WTC11 (cell line): ENCODE data around the gene NOTCH2.

Experiments
- ATF1 ChIP-seq: sonication (generic); formaldehyde crosslinking; IDR thresholded peaks from 2 replicates; pipeline ENCODE4 v1.8.1; 2023; ENCODE audit warnings: mild to moderate bottlenecking, moderate library complexity, missing genetic modification reagents
- ELF4 ChIP-seq: sonication (generic); formaldehyde crosslinking; IDR thresholded peaks from 2 replicates; pipeline ENCODE4 v1.8.1; 2022; ENCODE audit warnings: low read depth, mild to moderate bottlenecking, moderate library complexity, missing genetic modification reagents
- JUN ChIP-seq: sonication (generic); formaldehyde crosslinking; IDR thresholded peaks from 2 replicates; pipeline ENCODE4 v1.8.0; 2023; ENCODE audit warnings: mild to moderate bottlenecking, missing genetic modification reagents
- TF ChIP-seq, protein P1 (sequence below): fragments of 200-600 bp; IDR thresholded peaks from 2 replicates; pipeline ENCODE4 v1.8.0; 2022; ENCODE audit warnings: antibody characterized with exemption
- TF ChIP-seq, protein P2 (sequence below): sonication (generic); formaldehyde crosslinking; IDR thresholded peaks from 2 replicates; pipeline ENCODE4 v1.8.0; 2022; ENCODE audit warnings: mild to moderate bottlenecking, missing genetic modification reagents
- TF ChIP-seq, protein P3 (sequence below): sonication (generic); formaldehyde crosslinking; IDR thresholded peaks from 2 replicates; pipeline ENCODE4 v1.8.1; 2023; ENCODE audit warnings: mild to moderate bottlenecking, missing genetic modification reagents
- TF ChIP-seq, protein P4 (sequence below): sonication (generic); formaldehyde crosslinking; IDR thresholded peaks from 2 replicates; pipeline ENCODE4 v1.8.1; 2023; ENCODE audit warnings: mild to moderate bottlenecking, missing genetic modification reagents
- TF ChIP-seq, protein P5 (sequence below): sonication (generic); formaldehyde crosslinking; IDR thresholded peaks from 2 replicates; pipeline ENCODE4 v1.8.1; 2023; ENCODE audit warnings: mild to moderate bottlenecking, missing genetic modification reagents, borderline replicate concordance
- TF ChIP-seq, protein P6 (sequence below): sonication (generic); formaldehyde crosslinking; IDR thresholded peaks from 2 replicates; pipeline ENCODE4 v1.8.1; 2022; ENCODE audit warnings: mild to moderate bottlenecking, missing genetic modification reagents, moderate library complexity, borderline replicate concordance
- TF ChIP-seq, protein P7 (sequence below): fragments of 250-450 bp; sonication (Bioruptor Pico); IDR thresholded peaks from 2 replicates; pipeline ENCODE4 v1.9.0; 2021; ENCODE audit warnings: mild to moderate bottlenecking, borderline replicate concordance

DNA sequence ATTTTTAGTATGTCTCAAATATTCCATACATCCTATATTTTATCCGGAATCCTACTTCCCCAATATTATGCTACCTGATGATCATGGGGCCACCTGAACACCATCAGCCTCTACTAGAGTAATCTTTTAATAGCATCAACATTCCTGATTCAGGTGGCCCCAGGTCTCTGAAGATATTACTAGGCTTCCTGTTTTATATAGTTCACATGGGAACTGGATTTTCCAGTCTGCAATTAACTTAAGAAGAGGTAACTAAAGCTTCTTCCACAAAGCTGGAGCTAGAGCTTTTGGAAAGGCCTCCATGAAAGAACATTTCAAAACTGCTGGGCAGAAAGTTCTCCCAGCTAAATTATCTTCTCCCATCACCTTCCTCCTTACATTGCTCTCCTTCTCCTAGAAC is 100.9 kb downstream of the NOTCH2 start:
- TF ChIP-seq, protein P1, sequence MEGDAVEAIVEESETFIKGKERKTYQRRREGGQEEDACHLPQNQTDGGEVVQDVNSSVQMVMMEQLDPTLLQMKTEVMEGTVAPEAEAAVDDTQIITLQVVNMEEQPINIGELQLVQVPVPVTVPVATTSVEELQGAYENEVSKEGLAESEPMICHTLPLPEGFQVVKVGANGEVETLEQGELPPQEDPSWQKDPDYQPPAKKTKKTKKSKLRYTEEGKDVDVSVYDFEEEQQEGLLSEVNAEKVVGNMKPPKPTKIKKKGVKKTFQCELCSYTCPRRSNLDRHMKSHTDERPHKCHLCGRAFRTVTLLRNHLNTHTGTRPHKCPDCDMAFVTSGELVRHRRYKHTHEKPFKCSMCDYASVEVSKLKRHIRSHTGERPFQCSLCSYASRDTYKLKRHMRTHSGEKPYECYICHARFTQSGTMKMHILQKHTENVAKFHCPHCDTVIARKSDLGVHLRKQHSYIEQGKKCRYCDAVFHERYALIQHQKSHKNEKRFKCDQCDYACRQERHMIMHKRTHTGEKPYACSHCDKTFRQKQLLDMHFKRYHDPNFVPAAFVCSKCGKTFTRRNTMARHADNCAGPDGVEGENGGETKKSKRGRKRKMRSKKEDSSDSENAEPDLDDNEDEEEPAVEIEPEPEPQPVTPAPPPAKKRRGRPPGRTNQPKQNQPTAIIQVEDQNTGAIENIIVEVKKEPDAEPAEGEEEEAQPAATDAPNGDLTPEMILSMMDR: no peak
- TF ChIP-seq JUN (CRISPR knock-in tag): no peak
- TF ChIP-seq, protein P2, sequence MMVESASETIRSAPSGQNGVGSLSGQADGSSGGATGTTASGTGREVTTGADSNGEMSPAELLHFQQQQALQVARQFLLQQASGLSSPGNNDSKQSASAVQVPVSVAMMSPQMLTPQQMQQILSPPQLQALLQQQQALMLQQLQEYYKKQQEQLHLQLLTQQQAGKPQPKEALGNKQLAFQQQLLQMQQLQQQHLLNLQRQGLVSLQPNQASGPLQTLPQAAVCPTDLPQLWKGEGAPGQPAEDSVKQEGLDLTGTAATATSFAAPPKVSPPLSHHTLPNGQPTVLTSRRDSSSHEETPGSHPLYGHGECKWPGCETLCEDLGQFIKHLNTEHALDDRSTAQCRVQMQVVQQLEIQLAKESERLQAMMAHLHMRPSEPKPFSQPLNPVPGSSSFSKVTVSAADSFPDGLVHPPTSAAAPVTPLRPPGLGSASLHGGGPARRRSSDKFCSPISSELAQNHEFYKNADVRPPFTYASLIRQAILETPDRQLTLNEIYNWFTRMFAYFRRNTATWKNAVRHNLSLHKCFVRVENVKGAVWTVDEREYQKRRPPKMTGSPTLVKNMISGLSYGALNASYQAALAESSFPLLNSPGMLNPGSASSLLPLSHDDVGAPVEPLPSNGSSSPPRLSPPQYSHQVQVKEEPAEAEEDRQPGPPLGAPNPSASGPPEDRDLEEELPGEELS (CRISPR knock-in tag): no peak
- TF ChIP-seq, protein P3, sequence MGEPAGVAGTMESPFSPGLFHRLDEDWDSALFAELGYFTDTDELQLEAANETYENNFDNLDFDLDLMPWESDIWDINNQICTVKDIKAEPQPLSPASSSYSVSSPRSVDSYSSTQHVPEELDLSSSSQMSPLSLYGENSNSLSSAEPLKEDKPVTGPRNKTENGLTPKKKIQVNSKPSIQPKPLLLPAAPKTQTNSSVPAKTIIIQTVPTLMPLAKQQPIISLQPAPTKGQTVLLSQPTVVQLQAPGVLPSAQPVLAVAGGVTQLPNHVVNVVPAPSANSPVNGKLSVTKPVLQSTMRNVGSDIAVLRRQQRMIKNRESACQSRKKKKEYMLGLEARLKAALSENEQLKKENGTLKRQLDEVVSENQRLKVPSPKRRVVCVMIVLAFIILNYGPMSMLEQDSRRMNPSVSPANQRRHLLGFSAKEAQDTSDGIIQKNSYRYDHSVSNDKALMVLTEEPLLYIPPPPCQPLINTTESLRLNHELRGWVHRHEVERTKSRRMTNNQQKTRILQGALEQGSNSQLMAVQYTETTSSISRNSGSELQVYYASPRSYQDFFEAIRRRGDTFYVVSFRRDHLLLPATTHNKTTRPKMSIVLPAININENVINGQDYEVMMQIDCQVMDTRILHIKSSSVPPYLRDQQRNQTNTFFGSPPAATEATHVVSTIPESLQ (CRISPR knock-in tag): no peak
- TF ChIP-seq, protein P4, sequence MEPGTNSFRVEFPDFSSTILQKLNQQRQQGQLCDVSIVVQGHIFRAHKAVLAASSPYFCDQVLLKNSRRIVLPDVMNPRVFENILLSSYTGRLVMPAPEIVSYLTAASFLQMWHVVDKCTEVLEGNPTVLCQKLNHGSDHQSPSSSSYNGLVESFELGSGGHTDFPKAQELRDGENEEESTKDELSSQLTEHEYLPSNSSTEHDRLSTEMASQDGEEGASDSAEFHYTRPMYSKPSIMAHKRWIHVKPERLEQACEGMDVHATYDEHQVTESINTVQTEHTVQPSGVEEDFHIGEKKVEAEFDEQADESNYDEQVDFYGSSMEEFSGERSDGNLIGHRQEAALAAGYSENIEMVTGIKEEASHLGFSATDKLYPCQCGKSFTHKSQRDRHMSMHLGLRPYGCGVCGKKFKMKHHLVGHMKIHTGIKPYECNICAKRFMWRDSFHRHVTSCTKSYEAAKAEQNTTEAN (CRISPR knock-in tag): no peak
- TF ChIP-seq ATF1 (CRISPR knock-in tag): no peak
- no peak for TF ChIP-seq ELF4 (CRISPR knock-in tag)
- TF ChIP-seq, protein P5, sequence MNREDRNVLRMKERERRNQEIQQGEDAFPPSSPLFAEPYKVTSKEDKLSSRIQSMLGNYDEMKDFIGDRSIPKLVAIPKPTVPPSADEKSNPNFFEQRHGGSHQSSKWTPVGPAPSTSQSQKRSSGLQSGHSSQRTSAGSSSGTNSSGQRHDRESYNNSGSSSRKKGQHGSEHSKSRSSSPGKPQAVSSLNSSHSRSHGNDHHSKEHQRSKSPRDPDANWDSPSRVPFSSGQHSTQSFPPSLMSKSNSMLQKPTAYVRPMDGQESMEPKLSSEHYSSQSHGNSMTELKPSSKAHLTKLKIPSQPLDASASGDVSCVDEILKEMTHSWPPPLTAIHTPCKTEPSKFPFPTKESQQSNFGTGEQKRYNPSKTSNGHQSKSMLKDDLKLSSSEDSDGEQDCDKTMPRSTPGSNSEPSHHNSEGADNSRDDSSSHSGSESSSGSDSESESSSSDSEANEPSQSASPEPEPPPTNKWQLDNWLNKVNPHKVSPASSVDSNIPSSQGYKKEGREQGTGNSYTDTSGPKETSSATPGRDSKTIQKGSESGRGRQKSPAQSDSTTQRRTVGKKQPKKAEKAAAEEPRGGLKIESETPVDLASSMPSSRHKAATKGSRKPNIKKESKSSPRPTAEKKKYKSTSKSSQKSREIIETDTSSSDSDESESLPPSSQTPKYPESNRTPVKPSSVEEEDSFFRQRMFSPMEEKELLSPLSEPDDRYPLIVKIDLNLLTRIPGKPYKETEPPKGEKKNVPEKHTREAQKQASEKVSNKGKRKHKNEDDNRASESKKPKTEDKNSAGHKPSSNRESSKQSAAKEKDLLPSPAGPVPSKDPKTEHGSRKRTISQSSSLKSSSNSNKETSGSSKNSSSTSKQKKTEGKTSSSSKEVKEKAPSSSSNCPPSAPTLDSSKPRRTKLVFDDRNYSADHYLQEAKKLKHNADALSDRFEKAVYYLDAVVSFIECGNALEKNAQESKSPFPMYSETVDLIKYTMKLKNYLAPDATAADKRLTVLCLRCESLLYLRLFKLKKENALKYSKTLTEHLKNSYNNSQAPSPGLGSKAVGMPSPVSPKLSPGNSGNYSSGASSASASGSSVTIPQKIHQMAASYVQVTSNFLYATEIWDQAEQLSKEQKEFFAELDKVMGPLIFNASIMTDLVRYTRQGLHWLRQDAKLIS (CRISPR knock-in tag): no peak
- TF ChIP-seq, protein P6, sequence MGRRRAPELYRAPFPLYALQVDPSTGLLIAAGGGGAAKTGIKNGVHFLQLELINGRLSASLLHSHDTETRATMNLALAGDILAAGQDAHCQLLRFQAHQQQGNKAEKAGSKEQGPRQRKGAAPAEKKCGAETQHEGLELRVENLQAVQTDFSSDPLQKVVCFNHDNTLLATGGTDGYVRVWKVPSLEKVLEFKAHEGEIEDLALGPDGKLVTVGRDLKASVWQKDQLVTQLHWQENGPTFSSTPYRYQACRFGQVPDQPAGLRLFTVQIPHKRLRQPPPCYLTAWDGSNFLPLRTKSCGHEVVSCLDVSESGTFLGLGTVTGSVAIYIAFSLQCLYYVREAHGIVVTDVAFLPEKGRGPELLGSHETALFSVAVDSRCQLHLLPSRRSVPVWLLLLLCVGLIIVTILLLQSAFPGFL (CRISPR knock-in tag): no peak
- TF ChIP-seq, protein P7, sequence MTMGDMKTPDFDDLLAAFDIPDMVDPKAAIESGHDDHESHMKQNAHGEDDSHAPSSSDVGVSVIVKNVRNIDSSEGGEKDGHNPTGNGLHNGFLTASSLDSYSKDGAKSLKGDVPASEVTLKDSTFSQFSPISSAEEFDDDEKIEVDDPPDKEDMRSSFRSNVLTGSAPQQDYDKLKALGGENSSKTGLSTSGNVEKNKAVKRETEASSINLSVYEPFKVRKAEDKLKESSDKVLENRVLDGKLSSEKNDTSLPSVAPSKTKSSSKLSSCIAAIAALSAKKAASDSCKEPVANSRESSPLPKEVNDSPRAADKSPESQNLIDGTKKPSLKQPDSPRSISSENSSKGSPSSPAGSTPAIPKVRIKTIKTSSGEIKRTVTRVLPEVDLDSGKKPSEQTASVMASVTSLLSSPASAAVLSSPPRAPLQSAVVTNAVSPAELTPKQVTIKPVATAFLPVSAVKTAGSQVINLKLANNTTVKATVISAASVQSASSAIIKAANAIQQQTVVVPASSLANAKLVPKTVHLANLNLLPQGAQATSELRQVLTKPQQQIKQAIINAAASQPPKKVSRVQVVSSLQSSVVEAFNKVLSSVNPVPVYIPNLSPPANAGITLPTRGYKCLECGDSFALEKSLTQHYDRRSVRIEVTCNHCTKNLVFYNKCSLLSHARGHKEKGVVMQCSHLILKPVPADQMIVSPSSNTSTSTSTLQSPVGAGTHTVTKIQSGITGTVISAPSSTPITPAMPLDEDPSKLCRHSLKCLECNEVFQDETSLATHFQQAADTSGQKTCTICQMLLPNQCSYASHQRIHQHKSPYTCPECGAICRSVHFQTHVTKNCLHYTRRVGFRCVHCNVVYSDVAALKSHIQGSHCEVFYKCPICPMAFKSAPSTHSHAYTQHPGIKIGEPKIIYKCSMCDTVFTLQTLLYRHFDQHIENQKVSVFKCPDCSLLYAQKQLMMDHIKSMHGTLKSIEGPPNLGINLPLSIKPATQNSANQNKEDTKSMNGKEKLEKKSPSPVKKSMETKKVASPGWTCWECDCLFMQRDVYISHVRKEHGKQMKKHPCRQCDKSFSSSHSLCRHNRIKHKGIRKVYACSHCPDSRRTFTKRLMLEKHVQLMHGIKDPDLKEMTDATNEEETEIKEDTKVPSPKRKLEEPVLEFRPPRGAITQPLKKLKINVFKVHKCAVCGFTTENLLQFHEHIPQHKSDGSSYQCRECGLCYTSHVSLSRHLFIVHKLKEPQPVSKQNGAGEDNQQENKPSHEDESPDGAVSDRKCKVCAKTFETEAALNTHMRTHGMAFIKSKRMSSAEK: no peak
